Adrenal gland (tissue), 12 donors: ENCODE measurements around the gene XIRP2. TPM values are rescaled to one million over a fixed set of nuclear protein-coding genes. Genes with fewer than 3 reads are reported as not detected.

Experiments used
- DNase-seq, 7 donors: peaks; one replicate each; pipeline ENCODE4 v3.0.0-alpha.2; 2019 to 2020
- H3K27ac ChIP-seq, 5 donors: fragments of 200-600 bp; sonication (generic) in 4 of 5; 1 replicate in 3 of 5; 2 replicates in 2 of 5; pipeline versions ENCODE4 v1.5.1 to v1.8.0; 2016 to 2020; ENCODE audit warnings: mild to moderate bottlenecking in 1 of 5
- H3K27me3 ChIP-seq: fragments of 200-600 bp; 2 replicates; pipeline ENCODE4 v1.8.0; 2021
- H3K36me3 ChIP-seq, 2 donors: fragments of 200-600 bp; replicated peaks in 1 of 2; 1 replicate in 1 of 2; 2 replicates in 1 of 2; pipeline versions ENCODE4 v1.5.1 to v1.8.0; 2018 to 2022
- H3K4me1 ChIP-seq, 2 donors: fragments of 200-600 bp; replicated peaks in 1 of 2; 1 replicate in 1 of 2; 2 replicates in 1 of 2; pipeline versions ENCODE4 v1.5.1 to v1.8.0; 2018 to 2021
- H3K4me3 ChIP-seq, 4 donors: fragments of 200-600 bp; sonication (generic) in 3 of 4; one replicate each; pipeline ENCODE4 v1.5.1; 2016 to 2018
- H3K9me3 ChIP-seq, 3 donors: fragments of 200-600 bp; sonication (generic) in 1 of 3; replicated peaks in 1 of 3; 1 replicate in 2 of 3; 2 replicates in 1 of 3; pipeline versions ENCODE4 v1.5.1 to v1.8.0; 2016 to 2021
- CTCF ChIP-seq, 6 experiments: fragments of 450-650 bp in 4 of 6; fragments of 200-600 bp in 2 of 6; sonication (generic) in 1 of 6; IDR thresholded peaks; 1 replicate in 5 of 6; 2 replicates in 1 of 6; pipeline versions ENCODE4 v1.5.1 to v1.8.0; 2016 to 2021; ENCODE audit warnings: antibody characterized with exemption in 6 of 6, mild to moderate bottlenecking in 2 of 6, moderate library complexity in 1 of 6
- POLR2A ChIP-seq, 2 donors: fragments of 450-650 bp; IDR thresholded peaks; one replicate each; pipeline ENCODE4 v1.6.1; 2017; ENCODE audit warnings: antibody characterized with exemption in 2 of 2, mild to moderate bottlenecking in 2 of 2, moderate library complexity in 1 of 2
- WGBS, 4 donors: extraction: QIAGEN DNeasy Blood & Tissue Kit in 2 of 4; methylation state at CpG; one replicate each; pipeline versions ENCODE4 v1.1.5 to v1.1.7; 2013 to 2017; 5-methylcytosine and 5-hydroxymethylcytosine counted together
- intact Hi-C, 2 donors: fragments of 100-400 bp; cut with DNase I; formaldehyde crosslinking; loops; one replicate each; pipeline versions ENCODE4 v1.14.1 to v1.15.0; 2022 to 2023
- polyA plus RNA-seq, 3 donors: library from polyadenylated mRNA; stranded (reverse); fragments of 200-250 nt in 2 of 3; fragments of 350-450 nt in 1 of 3; fragmentation: Illumina TruSeq in 1 of 3; extraction: RNeasy Lipid Tissue Mini Kit (QIAGEN cat#74804) in 1 of 3; gene quantifications; one replicate each; pipeline ENCODE4 v1.2.3, GENCODE V29; 2013 to 2014
- total RNA-seq, 9 donors: library from RNA; depleted of rRNA in 4 of 9; stranded (reverse); fragments of >200 nt in 4 of 9; fragments of 120-200 nt in 1 of 9; fragmentation: NEBNext Ultra II Directional in 1 of 9; extraction: Animal tissue kit (Norgen Biotek cat#: 25700) in 1 of 9; gene quantifications; one replicate each; pipeline versions ENCODE4 v1.1.0 to v1.2.4, GENCODE V29; 2013 to 2023
- donor health status: healthy with polysubstance abuse.
- donor health status: Bipolar disorder and iron deficiency.
- donor health status: DM: yes; HTN: yes; CAD: no.
- donor health status: DM: no; HTN: no; CAD: no.
- donor health status: DM: no; HTN: no; CAD: no.
- donor health status: DM: yes; HTN: yes; CAD: no.

XIRP2 gene
- total and polyA plus RNA-seq, 12 donors, result 0.06 to 1.3 (median 0.17) TPM; not detected in 7

GRCh38 chr2:167181134-167181533 lies 292.9 kb downstream of the XIRP2 start:
- Histone ChIP-seq H3K4me1 (no peaks in the 10 kb centered on the region), H3K27ac (no peak overlapping the region), H3K27me3 (no peaks in the 10 kb centered on the region), H3K36me3 (no peaks in the 10 kb centered on the region), H3K4me3 (no peak overlapping the region), H3K9me3 (no peaks in the 10 kb centered on the region)
- no peak for TF ChIP-seq CTCF (IDR thresholded peaks at IDR 0.05)
- WGBS, 4 donors, result 34 to 57% (median 51%) methylated on average over 3 of the region's 3 CpGs
- intact Hi-C loops, result no loop called here
- DNase-seq, result no peak

DNA sequence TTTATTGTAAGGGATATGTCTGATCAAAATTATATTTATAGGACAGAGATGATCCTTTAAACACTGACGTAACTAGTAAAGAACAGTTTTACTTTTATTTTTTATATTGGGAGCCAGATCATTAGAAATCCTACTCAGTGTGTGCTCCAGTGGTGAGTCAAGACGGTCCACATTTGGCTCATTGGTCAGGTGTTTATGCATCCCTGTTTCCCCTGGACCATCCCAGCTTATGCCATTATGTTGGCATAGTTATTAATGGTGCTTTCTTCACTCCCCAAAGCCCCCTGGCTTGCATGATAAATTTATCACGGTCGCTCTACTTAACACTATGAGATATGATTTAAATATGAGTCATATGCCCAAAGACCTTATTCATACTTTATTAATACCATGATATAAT lies 293.4 kb downstream of the XIRP2 start:
- Histone ChIP-seq H3K4me3 (no peak overlapping the region), H3K9me3 (no peaks in the 10 kb centered on the region), H3K27me3 (no peaks in the 10 kb centered on the region), H3K4me1 (no peaks in the 10 kb centered on the region), H3K36me3 (no peaks in the 10 kb centered on the region), H3K27ac (no peak overlapping the region)
- DNase-seq, result no peak
- intact Hi-C loops, result no loop called here
- TF ChIP-seq CTCF (IDR thresholded peaks at IDR 0.05), result no peak
- no peak for TF ChIP-seq POLR2A (IDR thresholded peaks at IDR 0.05)
- WGBS, 4 donors, result 73 to 90% (median 86%) methylated on average over 4 of the region's 4 CpGs

GRCh38 chr2:167182403-167182802 lies 294.1 kb downstream of the XIRP2 start:
- 64 to 91% (median 84%) methylated on average over 2 of the region's 2 CpGs for WGBS, 4 donors
- no peak for TF ChIP-seq POLR2A (IDR thresholded peaks at IDR 0.05)
- no peak for TF ChIP-seq CTCF (IDR thresholded peaks at IDR 0.05)
- Histone ChIP-seq H3K27ac (no peak overlapping the region), H3K4me1 (no peaks in the 10 kb centered on the region), H3K4me3 (no peak overlapping the region), H3K9me3 (no peaks in the 10 kb centered on the region), H3K27me3 (no peaks in the 10 kb centered on the region), H3K36me3 (no peaks in the 10 kb centered on the region)
- DNase-seq, result no peak
- intact Hi-C loops, result no loop called here

DNA sequence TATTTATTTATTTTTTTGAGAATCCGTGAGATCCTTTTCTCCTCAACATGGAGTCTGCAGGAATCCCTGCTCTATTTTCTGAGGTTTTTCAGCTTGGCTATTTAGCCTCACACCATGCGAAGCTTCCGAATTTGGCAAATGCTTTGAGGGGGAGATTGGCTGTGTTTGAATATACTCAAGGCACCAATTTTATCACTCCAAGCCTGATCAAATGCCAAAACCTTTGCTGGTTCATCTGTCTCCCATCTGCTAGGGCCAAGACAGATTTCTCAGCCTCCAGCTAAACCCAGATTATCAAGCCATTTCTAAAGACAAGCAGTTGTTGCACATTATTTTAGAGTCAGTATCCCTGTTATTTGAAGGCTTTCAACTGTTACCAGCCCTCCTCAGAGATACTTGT lies 295.7 kb downstream of the XIRP2 start:
- DNase-seq, result no peak
- no peak overlapping the region for H3K4me3 ChIP-seq
- TF ChIP-seq POLR2A (IDR thresholded peaks at IDR 0.05) (no peak), CTCF (IDR thresholded peaks at IDR 0.05) (no peak)
- no peak overlapping the region for H3K27ac ChIP-seq
- no peaks in the 10 kb centered on the region for H3K27me3 ChIP-seq
- intact Hi-C loops, result no loop called here
- peaks cover 0 to 3% of the 10 kb centered on the region in 2 donors for H3K4me1 ChIP-seq
- WGBS, 4 donors, result 61 to 87% (median 85%) methylated on average over 3 of the region's 3 CpGs
- no peaks in the 10 kb centered on the region for H3K9me3 ChIP-seq
- no peaks in the 10 kb centered on the region for H3K36me3 ChIP-seq
